NCI-H187 (cell line): ENCODE results near the gene MAGEB3.

Experiments used
- DNase-seq, 2 experiments: peaks; one replicate each; lab custom pipeline; 2025; lab: John Stamatoyannopoulos, UW

Gene MAGEB3

GRCh38 chrX:30280428-30280827 lies 50.0 kb downstream of the MAGEB3 start:
- no peak for DNase-seq

- no peak for DNase-seq
Measured at GRCh38 chrX:30282527-30282926, 52.1 kb downstream of the MAGEB3 start.

GRCh38 chrX:30283456-30284200 lies 53.2 kb downstream of the MAGEB3 start:
- DNase-seq, result no peak
